Activated gamma-delta T cell treated with Interleukin-2 at 50 U/mL for 16 hours (primary cell): ENCODE measurements around the gene MS4A18.

Source experiments
- DNase-seq: peaks from one replicate; pipeline ENCODE4 v3.0.0-alpha.2; 2020

MS4A18 gene

DNA sequence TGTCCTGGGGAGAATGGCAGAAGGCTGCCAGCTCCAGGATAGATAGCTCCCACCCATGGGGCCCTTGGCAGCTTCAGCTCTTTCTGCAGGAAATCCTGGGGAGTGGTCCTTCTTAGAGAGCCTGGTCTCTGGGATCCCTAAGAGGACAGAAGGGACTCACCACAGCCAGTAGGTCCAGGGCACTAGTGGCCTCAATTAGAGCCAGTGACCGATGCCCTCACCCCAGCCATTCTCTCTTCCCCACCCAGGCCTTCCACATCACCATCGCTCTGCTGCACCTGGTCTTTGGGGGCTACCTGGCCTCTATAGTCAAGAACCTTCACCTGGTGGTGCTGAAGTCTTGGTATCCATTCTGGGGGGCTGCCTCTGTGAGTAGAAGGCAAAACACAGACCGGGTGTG, 66.2 kb downstream of the MS4A18 start:
- no peak for DNase-seq

DNA sequence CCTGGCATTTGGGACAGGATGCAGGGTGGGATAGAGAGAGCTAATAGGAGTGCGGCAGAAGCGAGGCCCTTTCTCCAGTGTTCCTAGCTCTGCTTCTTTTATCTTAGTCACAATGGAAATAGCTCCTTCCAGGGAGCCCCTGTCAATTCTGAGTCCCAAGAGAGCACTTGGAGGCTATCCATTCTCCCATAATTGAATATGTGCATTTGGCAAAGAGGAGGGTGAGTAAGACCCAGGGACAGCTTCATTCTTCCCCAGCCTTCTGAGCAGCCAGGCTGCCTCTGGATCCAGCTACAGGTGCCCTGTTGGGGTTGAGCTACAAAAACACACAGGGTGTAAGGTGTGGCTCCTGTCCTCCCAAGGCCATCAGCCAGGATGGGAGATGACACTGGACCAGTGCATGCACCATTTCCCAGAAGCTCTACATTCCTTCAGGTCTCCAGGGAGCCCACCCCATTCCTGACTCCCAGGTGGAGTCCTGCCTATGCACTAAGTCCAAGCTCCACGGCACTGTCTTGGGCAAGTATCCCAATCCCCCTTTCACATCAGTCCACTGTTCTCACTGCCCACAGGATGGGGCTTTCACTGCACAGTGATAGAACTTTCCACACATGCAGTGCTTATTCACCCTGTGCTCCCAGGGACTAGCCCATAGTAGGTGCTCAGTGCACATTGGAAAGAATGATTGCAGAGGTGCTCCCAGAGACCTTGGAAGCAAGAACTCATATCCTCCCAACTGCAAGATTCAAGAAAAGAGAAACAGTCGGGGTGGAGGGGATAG, 66.8 kb downstream of the MS4A18 start:
- no peak for DNase-seq

- no peak for DNase-seq
These were observed 68.0 kb downstream of the MS4A18 start for GRCh38 chr11:60792521-60792920.
